ENCODE results near the gene SKA2. TPM values are rescaled to one million over a fixed set of nuclear protein-coding genes. Genes with fewer than 3 reads are reported as not detected.

Gene SKA2
- total RNA-seq, 1 experiment from 2014 or later, result 44.1 TPM

DNA sequence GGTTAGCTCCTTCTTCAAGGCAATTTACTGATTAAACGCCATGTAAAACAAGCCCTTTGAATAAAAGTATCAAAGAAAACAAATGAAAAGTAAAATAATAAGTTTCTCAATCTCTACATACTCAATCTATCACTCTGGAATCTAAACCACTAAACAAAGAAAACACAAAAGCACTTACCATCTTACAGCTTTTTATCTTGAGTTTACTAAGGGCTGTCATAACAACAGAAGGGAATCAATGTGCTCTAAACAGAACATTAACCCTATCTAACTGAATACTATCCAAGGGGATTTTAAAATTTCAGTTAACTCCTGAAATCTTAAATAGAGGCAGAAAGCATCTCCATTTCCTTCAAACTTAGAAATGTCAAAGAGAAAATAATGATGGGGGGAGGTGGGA is 3.4 kb downstream of the SKA2 start:
- BruUV-seq (replicated peaks), result no TSS peak

DNA sequence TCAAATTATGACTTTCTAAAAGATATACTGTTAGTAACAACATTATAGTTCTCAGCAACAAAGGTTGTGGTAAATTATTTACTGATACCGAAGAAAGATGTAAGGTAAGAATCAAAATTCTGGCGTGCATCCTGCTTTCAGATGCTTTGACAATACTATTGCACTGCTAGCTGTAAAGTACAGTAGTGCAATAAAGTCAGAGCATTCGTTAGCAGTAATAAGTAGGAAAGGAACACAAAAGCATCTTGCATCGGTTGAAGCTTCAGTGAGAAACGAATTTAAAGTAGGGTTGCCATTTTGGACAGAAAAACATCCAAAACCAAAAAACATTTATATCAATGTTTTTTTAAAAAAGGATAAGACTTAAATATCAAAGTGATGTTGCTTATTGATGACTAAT is 4.0 kb downstream of the SKA2 start:
- H3K27ac Mint-ChIP-seq (ENCODE audit: unreplicated experiment), result no peak overlapping the region
- intact Hi-C loops (cut with micrococcal nuclease; ENCODE audit: unreplicated experiment), result loop anchor here (10.0 kb wide), 1 partner anchor 46 kb away; the partner anchor contains the start of gene TRIM37
- no TSS peak for BruUV-seq (replicated peaks)

More for the DNA sequence above, 3.4 kb downstream of the SKA2 start:
- TF ChIP-seq, protein P1, sequence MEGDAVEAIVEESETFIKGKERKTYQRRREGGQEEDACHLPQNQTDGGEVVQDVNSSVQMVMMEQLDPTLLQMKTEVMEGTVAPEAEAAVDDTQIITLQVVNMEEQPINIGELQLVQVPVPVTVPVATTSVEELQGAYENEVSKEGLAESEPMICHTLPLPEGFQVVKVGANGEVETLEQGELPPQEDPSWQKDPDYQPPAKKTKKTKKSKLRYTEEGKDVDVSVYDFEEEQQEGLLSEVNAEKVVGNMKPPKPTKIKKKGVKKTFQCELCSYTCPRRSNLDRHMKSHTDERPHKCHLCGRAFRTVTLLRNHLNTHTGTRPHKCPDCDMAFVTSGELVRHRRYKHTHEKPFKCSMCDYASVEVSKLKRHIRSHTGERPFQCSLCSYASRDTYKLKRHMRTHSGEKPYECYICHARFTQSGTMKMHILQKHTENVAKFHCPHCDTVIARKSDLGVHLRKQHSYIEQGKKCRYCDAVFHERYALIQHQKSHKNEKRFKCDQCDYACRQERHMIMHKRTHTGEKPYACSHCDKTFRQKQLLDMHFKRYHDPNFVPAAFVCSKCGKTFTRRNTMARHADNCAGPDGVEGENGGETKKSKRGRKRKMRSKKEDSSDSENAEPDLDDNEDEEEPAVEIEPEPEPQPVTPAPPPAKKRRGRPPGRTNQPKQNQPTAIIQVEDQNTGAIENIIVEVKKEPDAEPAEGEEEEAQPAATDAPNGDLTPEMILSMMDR (IDR thresholded peaks at IDR 0.05; ENCODE audit: unreplicated experiment), result no peak
- H3K27me3 Mint-ChIP-seq (ENCODE audit: unreplicated experiment), result no peaks in the 10 kb centered on the region
- H3K36me3 Mint-ChIP-seq (ENCODE audit: insufficient read depth, unreplicated experiment), result peaks cover 6% of the 10 kb centered on the region
- peak overlapping the region; percentile 50 for H3K4me3 Mint-ChIP-seq (ENCODE audit: low read depth, unreplicated experiment)
- CTCF ChIA-PET, result interaction anchor here (0.7 kb wide), 1 partner anchor 9 kb away, joined by 4 read pairs; no protein-coding TSS in a partner anchor
- peak overlapping the region; percentile 24 for H3K27ac Mint-ChIP-seq (ENCODE audit: unreplicated experiment)
- no peaks in the 10 kb centered on the region for H3K9me3 Mint-ChIP-seq (ENCODE audit: low read depth, unreplicated experiment)
- H3K4me1 Mint-ChIP-seq (ENCODE audit: low read depth, unreplicated experiment), result peaks cover 15% of the 10 kb centered on the region
- DNase-seq, result no peak
- intact Hi-C loops (cut with micrococcal nuclease; ENCODE audit: unreplicated experiment), result loop anchor here (10.0 kb wide), 1 partner anchor 47 kb away; the partner anchor contains the start of gene TRIM37

DNA sequence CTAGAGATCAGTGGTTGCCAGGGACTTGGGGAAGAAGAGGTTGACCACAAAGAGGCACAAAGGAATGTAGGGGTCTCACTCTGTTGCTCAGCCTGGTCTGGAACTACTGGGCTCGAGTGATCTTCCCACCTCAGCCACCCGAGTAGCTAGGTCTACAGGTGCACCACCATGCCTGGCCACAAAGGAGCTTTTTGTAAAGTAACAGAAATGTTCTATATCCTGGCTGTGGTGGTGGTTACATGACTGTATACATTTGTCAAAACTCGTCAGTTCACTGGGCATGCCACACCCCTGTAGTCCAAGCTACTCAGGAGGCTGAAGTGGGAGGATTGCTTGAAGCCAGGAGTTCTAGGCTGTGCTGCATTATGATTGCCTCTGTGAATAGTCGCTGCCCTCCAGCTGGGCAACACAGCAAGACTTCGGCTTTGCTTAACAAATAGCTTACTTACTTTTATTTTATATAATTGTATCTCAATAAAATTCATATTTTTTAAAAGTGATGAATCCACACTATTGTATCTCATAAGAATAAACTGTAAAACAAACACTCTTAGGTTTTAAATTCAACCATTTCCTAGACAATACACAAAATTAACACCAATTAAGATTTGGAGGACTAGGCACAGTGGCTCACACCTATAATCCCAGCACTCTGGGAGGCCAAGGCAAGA is 5.0 kb downstream of the SKA2 start:
- H3K4me3 Mint-ChIP-seq (ENCODE audit: low read depth, unreplicated experiment), result peak overlapping the region; percentile 21
- CTCF ChIA-PET, result interaction anchor here (0.6 to 1.2 kb wide), 2 partner anchors 9 to 1410 kb away, joined by 3 to 7 read pairs; no protein-coding TSS in a partner anchor
- H3K27ac Mint-ChIP-seq (ENCODE audit: unreplicated experiment), result no peak overlapping the region

More for the DNA sequence above, 4.0 kb downstream of the SKA2 start:
- Mint-ChIP-seq H3K9me3 (ENCODE audit: low read depth, unreplicated experiment) (no peaks in the 10 kb centered on the region), H3K36me3 (ENCODE audit: insufficient read depth, unreplicated experiment) (peaks cover 6% of the 10 kb centered on the region), H3K27me3 (ENCODE audit: unreplicated experiment) (no peaks in the 10 kb centered on the region), H3K4me3 (ENCODE audit: low read depth, unreplicated experiment) (no peak overlapping the region), H3K4me1 (ENCODE audit: low read depth, unreplicated experiment) (peaks cover 15% of the 10 kb centered on the region)
- no peak for DNase-seq
- TF ChIP-seq, protein P1 (IDR thresholded peaks at IDR 0.05; ENCODE audit: unreplicated experiment), result no peak
- CTCF ChIA-PET, result no interaction called here

DNA sequence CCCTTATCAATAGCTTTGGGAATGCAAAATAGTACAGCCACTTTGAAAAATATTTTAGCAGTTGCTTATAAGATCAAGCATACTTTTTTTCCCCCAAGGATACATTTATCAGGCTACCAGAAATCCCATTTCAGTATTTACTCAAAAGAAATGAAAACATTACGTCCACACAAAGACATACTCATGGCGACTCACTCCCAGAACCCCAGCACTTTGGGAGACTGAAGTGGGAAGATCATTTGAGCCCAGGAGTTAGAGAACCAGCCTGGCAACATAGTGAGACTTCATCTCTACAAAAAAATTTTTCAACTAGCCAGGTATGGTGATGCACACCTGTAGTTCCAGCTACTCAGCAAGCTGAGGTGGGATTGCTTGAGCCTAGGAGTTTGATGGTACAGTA is 5.9 kb downstream of the SKA2 start:
- TF ChIP-seq, protein P1 (IDR thresholded peaks at IDR 0.05; ENCODE audit: unreplicated experiment), result no peak
- H3K27me3 Mint-ChIP-seq (ENCODE audit: unreplicated experiment), result no peaks in the 10 kb centered on the region
- H3K4me1 Mint-ChIP-seq (ENCODE audit: low read depth, unreplicated experiment), result peaks cover 15% of the 10 kb centered on the region
- H3K4me3 Mint-ChIP-seq (ENCODE audit: low read depth, unreplicated experiment), result no peak overlapping the region
- no peak for DNase-seq
- H3K27ac Mint-ChIP-seq (ENCODE audit: unreplicated experiment), result no peak overlapping the region
- H3K9me3 Mint-ChIP-seq (ENCODE audit: low read depth, unreplicated experiment), result no peaks in the 10 kb centered on the region
- intact Hi-C loops (cut with micrococcal nuclease; ENCODE audit: unreplicated experiment), result no loop called here
- H3K36me3 Mint-ChIP-seq (ENCODE audit: insufficient read depth, unreplicated experiment), result peaks cover 6% of the 10 kb centered on the region
- CTCF ChIA-PET, result no interaction called here
- no TSS peak for BruUV-seq (replicated peaks)

More for the DNA sequence above, 5.0 kb downstream of the SKA2 start:
- BruUV-seq (replicated peaks), result no TSS peak
- TF ChIP-seq, protein P1 (IDR thresholded peaks at IDR 0.05; ENCODE audit: unreplicated experiment), result no peak
- Mint-ChIP-seq H3K36me3 (ENCODE audit: insufficient read depth, unreplicated experiment) (peaks cover 6% of the 10 kb centered on the region), H3K27me3 (ENCODE audit: unreplicated experiment) (no peaks in the 10 kb centered on the region), H3K9me3 (ENCODE audit: low read depth, unreplicated experiment) (no peaks in the 10 kb centered on the region), H3K4me1 (ENCODE audit: low read depth, unreplicated experiment) (peaks cover 15% of the 10 kb centered on the region)
- no peak for DNase-seq
- intact Hi-C loops (cut with micrococcal nuclease; ENCODE audit: unreplicated experiment), result loop anchor here (10.0 kb wide), 1 partner anchor 45 kb away; the partner anchor contains the start of gene TRIM37

Measured in Calu3 (cell line).